ENCODE measurements around the gene PIGK.

The PIGK gene

GRCh38 chr1:77168358-77168757 lies 50.9 kb downstream of the PIGK start:
- H3K9me3 ChIP-seq (ENCODE audit: control insufficient read depth, insufficient read depth, low read depth, low read length), result no peaks in the 10 kb centered on the region
- TF ChIP-seq ZNF335 (tag by site-specific recombination; conservative IDR thresholded peaks at IDR 0.05) (no peak), ZNF366 (tag by site-specific recombination; conservative IDR thresholded peaks at IDR 0.05) (no peak), ZNF280C (tag by site-specific recombination; IDR thresholded peaks at IDR 0.05) (no peak), ZSCAN30 (tag by site-specific recombination; IDR thresholded peaks at IDR 0.05) (no peak), ZNF133 (tag by site-specific recombination; IDR thresholded peaks at IDR 0.05) (no peak), ZNF426 (tag by site-specific recombination; IDR thresholded peaks at IDR 0.05) (no peak), ZNF292 (tag by site-specific recombination; IDR thresholded peaks at IDR 0.05; ENCODE audit: borderline replicate concordance, low read depth) (no peak), ZNF423 (tag by site-specific recombination; IDR thresholded peaks at IDR 0.05) (no peak), SP3 (tag by site-specific recombination; IDR thresholded peaks at IDR 0.05) (no peak), ZNF266 (tag by site-specific recombination; IDR thresholded peaks at IDR 0.05; ENCODE audit: low read depth) (no peak), ZNF362 (tag by site-specific recombination; IDR thresholded peaks at IDR 0.05) (no peak), ZFP37 (tag by site-specific recombination; IDR thresholded peaks at IDR 0.05) (no peak), ZNF660 (tag by site-specific recombination; IDR thresholded peaks at IDR 0.05) (no peak), ZBTB17 (tag by site-specific recombination; IDR thresholded peaks at IDR 0.05) (no peak)
- ChIA-PET POLR2A (no interaction called here), CTCF (no interaction called here)
- no peaks in the 10 kb centered on the region for H3K4me1 ChIP-seq (ENCODE audit: control insufficient read depth, insufficient read depth, low read length)
- H3K4me3 ChIP-seq (ENCODE audit: low read depth, low read length), result no peak overlapping the region
- H3K36me3 ChIP-seq (ENCODE audit: control insufficient read depth in 2 of 2, insufficient read depth in 1 of 2, low read length in 2 of 2), result peaks cover 0 to 6% of the 10 kb centered on the region in 2 experiments; a peak in 1 of 3 replicates
- no peak overlapping the region for H3K27ac ChIP-seq (ENCODE audit: extremely low read depth, low read depth, low read length)

- TF ChIP-seq SETDB1 (IDR thresholded peaks at IDR 0.05; ENCODE audit: insufficient read length, low read length) (no peak), CTCF (tag by site-specific recombination; IDR thresholded peaks at IDR 0.05) (no peak), ZNF707 (tag by site-specific recombination; IDR thresholded peaks at IDR 0.05) (no peak), ZNF24 (tag by site-specific recombination; IDR thresholded peaks at IDR 0.05) (no peak), PRDM10 (tag by site-specific recombination; IDR thresholded peaks at IDR 0.05) (no peak), ZBTB49 (tag by site-specific recombination; IDR thresholded peaks at IDR 0.05; ENCODE audit: low read depth) (no peak), ZNF211 (tag by site-specific recombination; IDR thresholded peaks at IDR 0.05; ENCODE audit: low read depth) (no peak), ZNF404 (tag by site-specific recombination; IDR thresholded peaks at IDR 0.05) (no peak), ZBTB7A (tag by site-specific recombination; IDR thresholded peaks at IDR 0.05; ENCODE audit: low read depth) (no peak), ZNF639 (tag by site-specific recombination; IDR thresholded peaks at IDR 0.05) (no peak)
- ChIA-PET POLR2A (no interaction called here), CTCF (no interaction called here)
These were observed 54.7 kb downstream of the PIGK start for GRCh38 chr1:77164434-77164944.

More at GRCh38 chr1:77164434-77164944, 54.7 kb downstream of the PIGK start:
- Histone ChIP-seq H3K27ac (ENCODE audit: extremely low read depth, low read depth, low read length) (no peak overlapping the region), H3K4me3 (ENCODE audit: low read depth, low read length) (no peak overlapping the region), H3K36me3 (ENCODE audit: control insufficient read depth in 2 of 2, insufficient read depth in 1 of 2, low read length in 2 of 2) (peaks cover 0 to 33% of the 10 kb centered on the region in 2 experiments; a peak in 2 of 3 replicates), H3K9me3 (ENCODE audit: control insufficient read depth, insufficient read depth, low read depth, low read length) (no peaks in the 10 kb centered on the region), H3K4me1 (ENCODE audit: control insufficient read depth, insufficient read depth, low read length) (no peaks in the 10 kb centered on the region)
